Measurements from ENCODE around the gene NEU3.

DNA sequence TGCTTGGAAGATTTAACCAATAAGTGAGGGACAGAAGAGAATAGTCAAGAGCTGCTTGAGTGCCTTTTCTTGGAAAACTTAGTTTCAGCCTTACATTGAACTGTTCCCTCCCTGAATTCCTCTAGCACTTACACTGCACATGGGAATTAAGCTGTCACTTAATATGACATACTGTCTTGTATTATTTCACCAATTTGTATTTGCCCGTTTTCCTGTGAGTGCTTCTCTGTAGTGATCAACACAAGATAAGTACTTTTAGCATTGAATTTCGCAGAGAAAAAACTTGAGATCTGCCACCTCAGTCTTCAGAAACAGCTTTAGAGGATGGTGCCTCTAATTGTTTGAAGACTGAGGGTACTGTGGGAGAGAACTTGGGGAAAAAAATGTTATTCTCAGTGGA lies 36.0 kb upstream of the NEU3 start:
- TF ChIP-seq, protein P1, sequence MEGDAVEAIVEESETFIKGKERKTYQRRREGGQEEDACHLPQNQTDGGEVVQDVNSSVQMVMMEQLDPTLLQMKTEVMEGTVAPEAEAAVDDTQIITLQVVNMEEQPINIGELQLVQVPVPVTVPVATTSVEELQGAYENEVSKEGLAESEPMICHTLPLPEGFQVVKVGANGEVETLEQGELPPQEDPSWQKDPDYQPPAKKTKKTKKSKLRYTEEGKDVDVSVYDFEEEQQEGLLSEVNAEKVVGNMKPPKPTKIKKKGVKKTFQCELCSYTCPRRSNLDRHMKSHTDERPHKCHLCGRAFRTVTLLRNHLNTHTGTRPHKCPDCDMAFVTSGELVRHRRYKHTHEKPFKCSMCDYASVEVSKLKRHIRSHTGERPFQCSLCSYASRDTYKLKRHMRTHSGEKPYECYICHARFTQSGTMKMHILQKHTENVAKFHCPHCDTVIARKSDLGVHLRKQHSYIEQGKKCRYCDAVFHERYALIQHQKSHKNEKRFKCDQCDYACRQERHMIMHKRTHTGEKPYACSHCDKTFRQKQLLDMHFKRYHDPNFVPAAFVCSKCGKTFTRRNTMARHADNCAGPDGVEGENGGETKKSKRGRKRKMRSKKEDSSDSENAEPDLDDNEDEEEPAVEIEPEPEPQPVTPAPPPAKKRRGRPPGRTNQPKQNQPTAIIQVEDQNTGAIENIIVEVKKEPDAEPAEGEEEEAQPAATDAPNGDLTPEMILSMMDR (IDR thresholded peaks at IDR 0.05; ENCODE audit: low read depth, low read length, missing input control), result no peak
- no peak for TF ChIP-seq TAF1 (conservative IDR thresholded peaks at IDR 0.05)
- TF ChIP-seq JUND (IDR thresholded peaks at IDR 0.05), result no peak
- TF ChIP-seq YY1 (IDR thresholded peaks at IDR 0.05), result no peak
- TF ChIP-seq, protein P2, sequence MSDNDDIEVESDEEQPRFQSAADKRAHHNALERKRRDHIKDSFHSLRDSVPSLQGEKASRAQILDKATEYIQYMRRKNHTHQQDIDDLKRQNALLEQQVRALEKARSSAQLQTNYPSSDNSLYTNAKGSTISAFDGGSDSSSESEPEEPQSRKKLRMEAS (IDR thresholded peaks at IDR 0.05), result no peak
- TF ChIP-seq GABPA (IDR thresholded peaks at IDR 0.05 in 1 of 2, conservative IDR thresholded peaks at IDR 0.05 in 1 of 2), result no peak
- TF ChIP-seq HNF4G (IDR thresholded peaks at IDR 0.05), result no peak
